ENCODE data around the gene GRIK3.

DNA sequence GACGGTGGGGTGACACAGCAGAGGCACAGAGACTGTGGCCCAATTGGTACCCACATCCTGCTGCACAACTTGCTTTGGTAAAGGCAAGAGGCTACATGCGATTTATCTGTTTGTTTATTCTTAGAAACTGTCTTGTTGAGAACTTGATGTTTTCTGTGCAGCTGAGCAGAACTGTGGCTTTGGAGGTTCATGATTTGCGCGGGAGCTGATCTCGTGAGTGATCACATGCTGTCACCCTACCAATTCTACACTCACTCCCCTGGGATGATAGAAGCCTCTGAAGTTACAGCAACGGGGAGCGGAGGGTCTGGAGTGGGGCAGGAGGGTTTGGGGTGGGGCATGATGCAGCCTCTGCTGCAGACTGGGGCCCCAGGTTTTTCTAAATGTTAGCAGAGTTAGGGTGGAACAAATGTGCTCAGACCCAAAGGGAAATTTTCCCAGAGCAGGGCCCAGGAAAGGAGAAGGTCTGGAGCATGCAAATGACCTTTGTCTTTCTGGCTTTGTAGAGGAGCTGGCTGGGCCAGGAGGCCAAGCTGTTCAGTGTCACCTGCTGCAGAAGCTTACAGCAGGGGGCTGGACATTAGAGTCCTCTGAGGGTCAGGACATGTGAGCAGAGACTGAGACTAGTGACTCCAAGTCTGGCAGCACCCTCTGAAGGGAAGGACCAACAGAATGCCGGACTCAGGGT is 83.6 kb downstream of the GRIK3 start:
- TF ChIP-seq CTCF (conservative IDR thresholded peaks at IDR 0.05) (no peak), ZFX (IDR thresholded peaks at IDR 0.05) (no peak)
